B cell (primary cell): ENCODE data around the gene CHADL. TPM values are rescaled to one million over a fixed set of nuclear protein-coding genes. Genes with fewer than 3 reads are reported as not detected.

ENCODE experiments used
- ATAC-seq: fragments of 200-7000 bp; cut with Tn5 transposase; one replicate; pipeline ENCODE4 v1.10.0; 2021; ENCODE audit warnings: low read depth, mild to moderate bottlenecking, moderate number of reproducible peaks, moderate library complexity
- CTCF ChIA-PET: fragments of 350-600 bp; sonication (Branson Sonifier 250); formaldehyde crosslinking; loops from one replicate; lab custom pipeline; 2021; ENCODE audit warnings: antibody characterized with exemption, inconsistent platforms; lab: Charles Lee
- POLR2A ChIA-PET: fragments of 350-600 bp; sonication (Branson Sonifier 250); formaldehyde crosslinking; loops from one replicate; lab custom pipeline; 2021; ENCODE audit warnings: antibody characterized with exemption; lab: Charles Lee
- DNase-seq: peaks from one replicate; pipeline ENCODE4 v3.0.0; 2013
- H2AFZ ChIP-seq: 2 replicates; pipeline ENCODE4 v1.6.1; 2012; ENCODE audit warnings: mild to moderate bottlenecking, low read depth, low read length; ENCODE audit not compliant: insufficient read depth, poor library complexity, severe bottlenecking
- H3K27ac ChIP-seq, 2 donors: 1 replicate in 1 of 2; 2 replicates in 1 of 2; pipeline ENCODE4 v1.5.1; 2012 to 2013; ENCODE audit warnings: low read length in 2 of 2, mild to moderate bottlenecking in 2 of 2, moderate library complexity in 1 of 2
- H3K27me3 ChIP-seq, 4 experiments: fragments of 200-600 bp in 1 of 4; sonication (generic) in 1 of 4; replicated peaks in 1 of 4; 1 replicate in 2 of 4; 2 replicates in 2 of 4; pipeline versions ENCODE4 v1.6.1 to v1.7.0; 2013 to 2016; ENCODE audit warnings: low read length in 3 of 4, mild to moderate bottlenecking in 2 of 4, mixed read lengths in 1 of 4, moderate library complexity in 1 of 4; ENCODE audit not compliant: insufficient read depth in 4 of 4, control insufficient read depth in 3 of 4; ENCODE audit errors: control extremely low read depth in 1 of 4
- H3K36me3 ChIP-seq, 2 experiments: replicated peaks in 1 of 2; 1 replicate in 1 of 2; 2 replicates in 1 of 2; pipeline versions ENCODE4 v1.6.1 to v1.7.1; 2013; ENCODE audit warnings: low read length in 1 of 2; ENCODE audit not compliant: insufficient read depth in 2 of 2, control insufficient read depth in 1 of 2; ENCODE audit errors: control extremely low read depth in 1 of 2, extremely low read depth in 1 of 2
- H3K4me1 ChIP-seq, 2 donors: fragments of 200-600 bp in 1 of 2; sonication (generic) in 1 of 2; 1 replicate in 1 of 2; 2 replicates in 1 of 2; pipeline versions ENCODE4 v1.5.1 to v1.6.1; 2013 to 2017; ENCODE audit warnings: low read length in 2 of 2; ENCODE audit not compliant: control insufficient read depth in 2 of 2, insufficient read depth in 2 of 2
- H3K4me2 ChIP-seq: replicated peaks from 2 replicates; pipeline ENCODE3; 2012; ENCODE audit warnings: mild to moderate bottlenecking, low read depth, low read length; ENCODE audit not compliant: poor library complexity, severe bottlenecking
- H3K4me3 ChIP-seq, 5 experiments: fragments of 200-600 bp in 1 of 5; sonication (generic) in 1 of 5; 1 replicate in 3 of 5; 2 replicates in 2 of 5; pipeline versions ENCODE4 v1.5.1 to v1.7.0; 2011 to 2016; ENCODE audit warnings: low read length in 4 of 5, mild to moderate bottlenecking in 4 of 5, low read depth in 2 of 5, control low read depth in 1 of 5, moderate library complexity in 1 of 5; ENCODE audit not compliant: insufficient read depth in 1 of 5; ENCODE audit errors: control extremely low read depth in 1 of 5, extremely low read depth in 1 of 5
- H3K79me2 ChIP-seq: fragments of 200-600 bp; sonication (generic); one replicate; pipeline ENCODE4 v1.6.0; 2016; ENCODE audit warnings: low read length; ENCODE audit not compliant: control insufficient read depth, insufficient read depth
- H3K9ac ChIP-seq: fragments of 200-600 bp; sonication (generic); 2 replicates; pipeline ENCODE4 v1.6.1; 2017; ENCODE audit warnings: mild to moderate bottlenecking, low read length, moderate library complexity
- H3K9me3 ChIP-seq, 3 donors: one replicate each; pipeline versions ENCODE4 v1.6.1 to v1.7.1; 2013; ENCODE audit warnings: low read length in 2 of 3; ENCODE audit not compliant: control insufficient read depth in 2 of 3, insufficient read depth in 1 of 3; ENCODE audit errors: control extremely low read depth in 1 of 3
- H4K20me1 ChIP-seq: 2 replicates; pipeline ENCODE4 v1.6.0; 2012; ENCODE audit warnings: mild to moderate bottlenecking, low read length; ENCODE audit not compliant: insufficient read depth, control insufficient read depth, poor library complexity, severe bottlenecking
- H3K27ac Mint-ChIP-seq: one replicate; pipeline ENCODE4 v1.8.0; 2021; ENCODE audit warnings: mixed read lengths
- H3K27me3 Mint-ChIP-seq: one replicate; pipeline ENCODE4 v1.8.0; 2021; ENCODE audit warnings: mixed read lengths
- H3K4me1 Mint-ChIP-seq: one replicate; pipeline ENCODE4 v1.8.0; 2021; ENCODE audit warnings: mixed read lengths
- H3K4me3 Mint-ChIP-seq: one replicate; pipeline ENCODE4 v1.8.0; 2021; ENCODE audit warnings: mixed read lengths
- H3K9me3 Mint-ChIP-seq: one replicate; pipeline ENCODE4 v1.8.0; 2022; ENCODE audit warnings: mixed read lengths; ENCODE audit not compliant: insufficient read depth
- EZH2 ChIP-seq: IDR thresholded peaks from 2 replicates; pipeline ENCODE4 v1.6.1; 2012; ENCODE audit warnings: borderline replicate concordance, low read depth, mild to moderate bottlenecking, moderate library complexity, low read length; ENCODE audit not compliant: insufficient read depth, poor library complexity, severe bottlenecking
- WGBS: methylation state at CpG from one replicate; pipeline ENCODE4 v1.1.5; 2013; ENCODE audit warnings: missing lambda C conversion rate; ENCODE audit not compliant: insufficient coverage; 5-methylcytosine and 5-hydroxymethylcytosine counted together
- intact Hi-C: fragments of 100-400 bp; cut with micrococcal nuclease; formaldehyde crosslinking; loops from one replicate; pipeline ENCODE4 v1.10.0; 2022
- polyA plus RNA-seq: library from polyadenylated mRNA; depleted of rRNA; stranded (reverse); fragments of >200 nt; gene quantifications from 2 replicates; pipeline ENCODE4 v1.2.3, GENCODE V29; 2012
- total RNA-seq, 2 donors: library from RNA; stranded (reverse); fragments of 120-200 nt in 1 of 2; gene quantifications; 1 replicate in 1 of 2; 2 replicates in 1 of 2; pipeline versions ENCODE4 v1.2.3 to v1.2.4, GENCODE V29; 2013 to 2022
- TF ChIP-seq, protein P1 (sequence below): fragments of 200-600 bp; IDR thresholded peaks from one replicate; pipeline ENCODE4 v1.8.0; 2022; ENCODE audit warnings: antibody characterized with exemption, mild to moderate bottlenecking

Gene CHADL
- total and polyA plus RNA-seq, 2 donors (not counting 1 experiment from before 2014, with no cell fraction given): 0.07 to 0.59 TPM

DNA sequence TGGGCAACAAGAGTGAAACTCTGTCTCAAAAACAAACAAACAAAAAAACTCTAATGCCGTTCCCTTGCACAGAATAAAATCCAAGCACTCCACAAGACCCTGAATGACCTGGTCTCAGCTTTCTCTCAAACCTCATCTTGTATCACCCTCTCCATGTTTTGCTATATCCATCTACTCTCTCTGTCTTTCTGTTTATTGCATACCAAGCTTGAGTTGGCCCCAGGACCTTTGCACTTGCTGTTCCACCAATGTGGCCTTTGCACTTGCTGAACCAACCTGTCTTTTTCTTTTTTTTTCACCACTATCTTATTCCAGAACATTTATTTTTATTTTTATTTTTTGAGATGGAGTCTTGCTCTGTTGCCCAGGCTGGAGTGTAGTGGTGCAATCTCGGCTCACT lies 37.6 kb downstream of the CHADL start:
- no peak overlapping the region for H3K4me3 Mint-ChIP-seq
- Histone ChIP-seq H3K4me1 (peaks cover 14 to 22% of the 10 kb centered on the region in 2 donors), H3K9me3 (no peaks in the 10 kb centered on the region), H3K9ac (no peak overlapping the region), H3K36me3 (no peaks in the 10 kb centered on the region), H3K4me3 (no peak overlapping the region), H3K79me2 (peaks cover 23% of the 10 kb centered on the region), H2AFZ (no peak overlapping the region), H3K27me3 (peaks cover 0 to 14% (median 3%) of the 10 kb centered on the region in 4 experiments), H4K20me1 (no peaks in the 10 kb centered on the region), H3K4me2 (no peak overlapping the region), H3K27ac (no peak overlapping the region)
- TF ChIP-seq EZH2: no peak
- TF ChIP-seq, protein P1, sequence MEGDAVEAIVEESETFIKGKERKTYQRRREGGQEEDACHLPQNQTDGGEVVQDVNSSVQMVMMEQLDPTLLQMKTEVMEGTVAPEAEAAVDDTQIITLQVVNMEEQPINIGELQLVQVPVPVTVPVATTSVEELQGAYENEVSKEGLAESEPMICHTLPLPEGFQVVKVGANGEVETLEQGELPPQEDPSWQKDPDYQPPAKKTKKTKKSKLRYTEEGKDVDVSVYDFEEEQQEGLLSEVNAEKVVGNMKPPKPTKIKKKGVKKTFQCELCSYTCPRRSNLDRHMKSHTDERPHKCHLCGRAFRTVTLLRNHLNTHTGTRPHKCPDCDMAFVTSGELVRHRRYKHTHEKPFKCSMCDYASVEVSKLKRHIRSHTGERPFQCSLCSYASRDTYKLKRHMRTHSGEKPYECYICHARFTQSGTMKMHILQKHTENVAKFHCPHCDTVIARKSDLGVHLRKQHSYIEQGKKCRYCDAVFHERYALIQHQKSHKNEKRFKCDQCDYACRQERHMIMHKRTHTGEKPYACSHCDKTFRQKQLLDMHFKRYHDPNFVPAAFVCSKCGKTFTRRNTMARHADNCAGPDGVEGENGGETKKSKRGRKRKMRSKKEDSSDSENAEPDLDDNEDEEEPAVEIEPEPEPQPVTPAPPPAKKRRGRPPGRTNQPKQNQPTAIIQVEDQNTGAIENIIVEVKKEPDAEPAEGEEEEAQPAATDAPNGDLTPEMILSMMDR: no peak
- POLR2A ChIA-PET: no interaction called here
- no peaks in the 10 kb centered on the region for H3K9me3 Mint-ChIP-seq
- peaks cover 10% of the 10 kb centered on the region for H3K27me3 Mint-ChIP-seq
- 93% methylated on average over 2 of the region's 2 CpGs for WGBS
- intact Hi-C loops: no loop called here
- DNase-seq (no peak), ATAC-seq (no peak)
- peaks cover 35% of the 10 kb centered on the region for H3K4me1 Mint-ChIP-seq
- CTCF ChIA-PET: no interaction called here
- no peak overlapping the region for H3K27ac Mint-ChIP-seq

DNA sequence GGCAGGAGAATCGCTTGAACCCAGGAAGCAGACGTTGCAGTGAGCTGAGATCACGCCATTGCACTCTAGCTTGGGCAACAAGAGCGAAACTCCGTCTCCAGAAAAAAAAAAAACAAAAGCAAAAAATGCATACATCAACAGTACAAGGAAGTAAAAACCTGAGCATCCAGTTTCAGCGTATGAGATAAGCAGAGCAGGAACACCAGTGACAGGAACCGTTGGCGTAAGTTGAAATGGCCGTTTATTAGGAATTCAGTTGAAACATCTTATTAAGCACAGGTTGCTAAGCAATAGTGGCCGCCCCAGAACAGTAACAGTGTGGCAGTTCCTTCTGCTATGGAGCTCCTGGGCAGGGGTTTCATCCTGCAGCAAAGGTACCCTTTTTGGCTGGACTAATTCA lies 39.6 kb downstream of the CHADL start:
- H2AFZ ChIP-seq: no peak overlapping the region
- CTCF ChIA-PET: interaction anchor here (1.2 kb wide), 1 partner anchor 36 kb away, joined by 3 read pairs; no protein-coding TSS in a partner anchor
- no peak for TF ChIP-seq EZH2
- TF ChIP-seq, protein P1: no peak
- POLR2A ChIA-PET: no interaction called here
- H3K27me3 Mint-ChIP-seq: peaks cover 10% of the 10 kb centered on the region
- no peaks in the 10 kb centered on the region for H3K36me3 ChIP-seq
- H3K9me3 Mint-ChIP-seq: no peaks in the 10 kb centered on the region
- peaks cover 13% of the 10 kb centered on the region for H3K79me2 ChIP-seq
- no peak overlapping the region for H3K4me2 ChIP-seq
- H3K9me3 ChIP-seq: no peaks in the 10 kb centered on the region
- H3K27ac Mint-ChIP-seq: no peak overlapping the region
- no peak overlapping the region for H3K4me3 Mint-ChIP-seq
- H3K4me3 ChIP-seq: no peak overlapping the region
- H3K4me1 ChIP-seq: peaks cover 16 to 28% of the 10 kb centered on the region in 2 donors
- ATAC-seq (no peak), DNase-seq (no peak)
- intact Hi-C loops: no loop called here
- peaks cover 34% of the 10 kb centered on the region for H3K4me1 Mint-ChIP-seq
- H3K27me3 ChIP-seq: peaks cover 0 to 14% (median 3%) of the 10 kb centered on the region in 4 experiments
- no peaks in the 10 kb centered on the region for H4K20me1 ChIP-seq
- 45% methylated on average over 10 of the region's 10 CpGs for WGBS
- no peak overlapping the region for H3K27ac ChIP-seq
- H3K9ac ChIP-seq: no peak overlapping the region
